ENCODE results near the gene KMT5C.
A peak's percentile ranks its signal among the peaks of the same experiment; 100 is the strongest.

Gene KMT5C

GRCh38 chr19:55387736-55388497 lies 48.2 kb downstream of the KMT5C start:
- no peak for DNase-seq (ENCODE audit: low read depth)
- TF ChIP-seq CTCF (IDR thresholded peaks at IDR 0.05; ENCODE audit: low read length, missing control alignments): no peak
- H3K4me3 ChIP-seq (replicated peaks; ENCODE audit: low read depth, low read length): peak overlapping the region; percentile 99

GRCh38 chr19:55389386-55390317 lies 50.0 kb downstream of the KMT5C start:
- no peak overlapping the region for H3K4me3 ChIP-seq (replicated peaks; ENCODE audit: low read depth, low read length)
- no peak for TF ChIP-seq CTCF (IDR thresholded peaks at IDR 0.05; ENCODE audit: low read length, missing control alignments)
- DNase-seq (ENCODE audit: low read depth): no peak

GRCh38 chr19:55390461-55390880 lies 50.8 kb downstream of the KMT5C start:
- no peak for TF ChIP-seq CTCF (IDR thresholded peaks at IDR 0.05; ENCODE audit: low read length, missing control alignments)
- H3K4me3 ChIP-seq (replicated peaks; ENCODE audit: low read depth, low read length): no peak overlapping the region
- no peak for DNase-seq (ENCODE audit: low read depth)

GRCh38 chr19:55391191-55391670 lies 51.6 kb downstream of the KMT5C start:
- DNase-seq (ENCODE audit: low read depth): no peak
- no peak for TF ChIP-seq CTCF (IDR thresholded peaks at IDR 0.05; ENCODE audit: low read length, missing control alignments)
- no peak overlapping the region for H3K4me3 ChIP-seq (replicated peaks; ENCODE audit: low read depth, low read length)

GRCh38 chr19:55391702-55392615 lies 52.3 kb downstream of the KMT5C start:
- DNase-seq (ENCODE audit: low read depth): no peak
- no peak overlapping the region for H3K4me3 ChIP-seq (replicated peaks; ENCODE audit: low read depth, low read length)
- TF ChIP-seq CTCF (IDR thresholded peaks at IDR 0.05; ENCODE audit: low read length, missing control alignments): no peak
